HepG2 (cell line): ENCODE results near the gene CTCF. TPM values are rescaled to one million over a fixed set of nuclear protein-coding genes. Genes with fewer than 3 reads are reported as not detected.

ENCODE experiments used
- ATF7 ChIP-seq, 2 experiments: fragments of 450-650 bp in 1 of 2; sonication (generic) in 1 of 2; formaldehyde crosslinking in 1 of 2; IDR thresholded peaks; 2 replicates each; pipeline versions ENCODE4 v1.4.0 to v1.6.1; 2016 to 2020; ENCODE audit warnings: antibody characterized with exemption in 1 of 2, mild to moderate bottlenecking in 1 of 2, missing genetic modification reagents in 1 of 2
- SIN3B ChIP-seq: fragments of 150-350 bp; IDR thresholded peaks from 2 replicates; pipeline ENCODE4 v1.6.1; 2014; ENCODE audit warnings: low read length
- SOX13 ChIP-seq, 3 experiments: fragments of 450-650 bp in 1 of 3; sonication (generic) in 1 of 3; formaldehyde crosslinking in 1 of 3; IDR thresholded peaks in 2 of 3; conservative IDR thresholded peaks in 1 of 3; 2 replicates each; pipeline versions ENCODE4 v1.5.0 to v1.6.1; 2016 to 2020; ENCODE audit warnings: antibody characterized with exemption in 1 of 3, mild to moderate bottlenecking in 1 of 3, missing compliant biosample characterization in 1 of 3, missing genetic modification reagents in 1 of 3, moderate library complexity in 1 of 3
- ZNF160 ChIP-seq: sonication (generic); formaldehyde crosslinking; IDR thresholded peaks from 2 replicates; pipeline ENCODE4 v1.8.0; 2022; ENCODE audit warnings: mild to moderate bottlenecking, inconsistent platforms, missing genetic modification reagents
- ZNF24 ChIP-seq: fragments of 450-650 bp; IDR thresholded peaks from 2 replicates; pipeline ENCODE4 v1.6.1; 2017; ENCODE audit warnings: antibody characterized with exemption, mild to moderate bottlenecking
- ZNF768 ChIP-seq: sonication (generic); formaldehyde crosslinking; IDR thresholded peaks from 2 replicates; pipeline ENCODE4 v1.4.0; 2020; ENCODE audit warnings: missing genetic modification reagents
- polyA plus RNA-seq, 8 experiments: library from polyadenylated mRNA; depleted of rRNA in 3 of 8; stranded (reverse) in 7 of 8; unstranded in 1 of 8; fragments of >200 nt; fragmentation: Illumina TruSeq in 4 of 8; extraction: Trizol in 4 of 8; gene quantifications; 2 replicates each; pipeline versions ENCODE4 v1.2.1 to v1.2.3, GENCODE V29; 2011 to 2016; ENCODE audit warnings: low read depth in 4 of 8, missing spikeins in 1 of 8, mixed read lengths in 1 of 8; ENCODE audit not compliant: insufficient read depth in 1 of 8
- total RNA-seq, 5 experiments: library from RNA; depleted of rRNA; stranded (reverse); fragments of >200 nt; fragmentation: Illumina TruSeq; extraction: Trizol; gene quantifications; 2 replicates each; pipeline ENCODE4 v1.2.3, GENCODE V29; 2016; ENCODE audit warnings: low read depth in 1 of 5
- TF ChIP-seq, protein P1 (sequence below): sonication (generic); formaldehyde crosslinking; conservative IDR thresholded peaks from 2 replicates; pipeline ENCODE4 v1.8.0; 2022; ENCODE audit warnings: low read depth, missing genetic modification reagents
- TF ChIP-seq, protein P2 (sequence below): sonication (generic); formaldehyde crosslinking; IDR thresholded peaks from 2 replicates; pipeline ENCODE4 v1.5.0; 2020; ENCODE audit warnings: missing genetic modification reagents
- TF ChIP-seq, protein P3 (sequence below): sonication (generic); formaldehyde crosslinking; IDR thresholded peaks from 2 replicates; pipeline ENCODE4 v1.5.1; 2020; ENCODE audit warnings: mild to moderate bottlenecking, moderate library complexity, missing genetic modification reagents
- TF ChIP-seq, protein P4 (sequence below): sonication (generic); formaldehyde crosslinking; IDR thresholded peaks from 2 replicates; pipeline ENCODE4 v1.4.0; 2020; ENCODE audit warnings: mild to moderate bottlenecking, missing genetic modification reagents

Gene CTCF
- total and polyA plus RNA-seq, 2 of the 13 experiments (the other 11 are each of a cell fraction or from before 2014, with no cell fraction given) = 19.5 to 37.5 TPM

- TF ChIP-seq SIN3B (0 out of 2 replicates have a peak, but pooled peaks have one; percentile 3), SOX13 (IDR thresholded peaks at IDR 0.05) (no peak), SOX13 (CRISPR knock-in tag; conservative IDR thresholded peaks at IDR 0.05 in 1 of 2, IDR thresholded peaks at IDR 0.05 in 1 of 2) (no peak), ATF7 (IDR thresholded peaks at IDR 0.05) (no peak), ATF7 (CRISPR knock-in tag; IDR thresholded peaks at IDR 0.05) (no peak), ZNF24 (no peak), ZNF160 (CRISPR knock-in tag) (0 out of 2 replicates have a peak, but pooled peaks have one; percentile 8), ZNF768 (CRISPR knock-in tag) (no peak)
- TF ChIP-seq, protein P1, sequence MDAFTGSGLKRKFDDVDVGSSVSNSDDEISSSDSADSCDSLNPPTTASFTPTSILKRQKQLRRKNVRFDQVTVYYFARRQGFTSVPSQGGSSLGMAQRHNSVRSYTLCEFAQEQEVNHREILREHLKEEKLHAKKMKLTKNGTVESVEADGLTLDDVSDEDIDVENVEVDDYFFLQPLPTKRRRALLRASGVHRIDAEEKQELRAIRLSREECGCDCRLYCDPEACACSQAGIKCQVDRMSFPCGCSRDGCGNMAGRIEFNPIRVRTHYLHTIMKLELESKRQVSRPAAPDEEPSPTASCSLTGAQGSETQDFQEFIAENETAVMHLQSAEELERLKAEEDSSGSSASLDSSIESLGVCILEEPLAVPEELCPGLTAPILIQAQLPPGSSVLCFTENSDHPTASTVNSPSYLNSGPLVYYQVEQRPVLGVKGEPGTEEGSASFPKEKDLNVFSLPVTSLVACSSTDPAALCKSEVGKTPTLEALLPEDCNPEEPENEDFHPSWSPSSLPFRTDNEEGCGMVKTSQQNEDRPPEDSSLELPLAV (CRISPR knock-in tag) = 0 out of 2 replicates have a peak, but pooled peaks have one; percentile 74
- TF ChIP-seq, protein P2, sequence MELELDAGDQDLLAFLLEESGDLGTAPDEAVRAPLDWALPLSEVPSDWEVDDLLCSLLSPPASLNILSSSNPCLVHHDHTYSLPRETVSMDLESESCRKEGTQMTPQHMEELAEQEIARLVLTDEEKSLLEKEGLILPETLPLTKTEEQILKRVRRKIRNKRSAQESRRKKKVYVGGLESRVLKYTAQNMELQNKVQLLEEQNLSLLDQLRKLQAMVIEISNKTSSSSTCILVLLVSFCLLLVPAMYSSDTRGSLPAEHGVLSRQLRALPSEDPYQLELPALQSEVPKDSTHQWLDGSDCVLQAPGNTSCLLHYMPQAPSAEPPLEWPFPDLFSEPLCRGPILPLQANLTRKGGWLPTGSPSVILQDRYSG (CRISPR knock-in tag) = no peak
- TF ChIP-seq, protein P3, sequence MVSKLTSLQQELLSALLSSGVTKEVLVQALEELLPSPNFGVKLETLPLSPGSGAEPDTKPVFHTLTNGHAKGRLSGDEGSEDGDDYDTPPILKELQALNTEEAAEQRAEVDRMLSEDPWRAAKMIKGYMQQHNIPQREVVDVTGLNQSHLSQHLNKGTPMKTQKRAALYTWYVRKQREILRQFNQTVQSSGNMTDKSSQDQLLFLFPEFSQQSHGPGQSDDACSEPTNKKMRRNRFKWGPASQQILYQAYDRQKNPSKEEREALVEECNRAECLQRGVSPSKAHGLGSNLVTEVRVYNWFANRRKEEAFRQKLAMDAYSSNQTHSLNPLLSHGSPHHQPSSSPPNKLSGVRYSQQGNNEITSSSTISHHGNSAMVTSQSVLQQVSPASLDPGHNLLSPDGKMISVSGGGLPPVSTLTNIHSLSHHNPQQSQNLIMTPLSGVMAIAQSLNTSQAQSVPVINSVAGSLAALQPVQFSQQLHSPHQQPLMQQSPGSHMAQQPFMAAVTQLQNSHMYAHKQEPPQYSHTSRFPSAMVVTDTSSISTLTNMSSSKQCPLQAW (CRISPR knock-in tag) = no peak
- TF ChIP-seq, protein P4, sequence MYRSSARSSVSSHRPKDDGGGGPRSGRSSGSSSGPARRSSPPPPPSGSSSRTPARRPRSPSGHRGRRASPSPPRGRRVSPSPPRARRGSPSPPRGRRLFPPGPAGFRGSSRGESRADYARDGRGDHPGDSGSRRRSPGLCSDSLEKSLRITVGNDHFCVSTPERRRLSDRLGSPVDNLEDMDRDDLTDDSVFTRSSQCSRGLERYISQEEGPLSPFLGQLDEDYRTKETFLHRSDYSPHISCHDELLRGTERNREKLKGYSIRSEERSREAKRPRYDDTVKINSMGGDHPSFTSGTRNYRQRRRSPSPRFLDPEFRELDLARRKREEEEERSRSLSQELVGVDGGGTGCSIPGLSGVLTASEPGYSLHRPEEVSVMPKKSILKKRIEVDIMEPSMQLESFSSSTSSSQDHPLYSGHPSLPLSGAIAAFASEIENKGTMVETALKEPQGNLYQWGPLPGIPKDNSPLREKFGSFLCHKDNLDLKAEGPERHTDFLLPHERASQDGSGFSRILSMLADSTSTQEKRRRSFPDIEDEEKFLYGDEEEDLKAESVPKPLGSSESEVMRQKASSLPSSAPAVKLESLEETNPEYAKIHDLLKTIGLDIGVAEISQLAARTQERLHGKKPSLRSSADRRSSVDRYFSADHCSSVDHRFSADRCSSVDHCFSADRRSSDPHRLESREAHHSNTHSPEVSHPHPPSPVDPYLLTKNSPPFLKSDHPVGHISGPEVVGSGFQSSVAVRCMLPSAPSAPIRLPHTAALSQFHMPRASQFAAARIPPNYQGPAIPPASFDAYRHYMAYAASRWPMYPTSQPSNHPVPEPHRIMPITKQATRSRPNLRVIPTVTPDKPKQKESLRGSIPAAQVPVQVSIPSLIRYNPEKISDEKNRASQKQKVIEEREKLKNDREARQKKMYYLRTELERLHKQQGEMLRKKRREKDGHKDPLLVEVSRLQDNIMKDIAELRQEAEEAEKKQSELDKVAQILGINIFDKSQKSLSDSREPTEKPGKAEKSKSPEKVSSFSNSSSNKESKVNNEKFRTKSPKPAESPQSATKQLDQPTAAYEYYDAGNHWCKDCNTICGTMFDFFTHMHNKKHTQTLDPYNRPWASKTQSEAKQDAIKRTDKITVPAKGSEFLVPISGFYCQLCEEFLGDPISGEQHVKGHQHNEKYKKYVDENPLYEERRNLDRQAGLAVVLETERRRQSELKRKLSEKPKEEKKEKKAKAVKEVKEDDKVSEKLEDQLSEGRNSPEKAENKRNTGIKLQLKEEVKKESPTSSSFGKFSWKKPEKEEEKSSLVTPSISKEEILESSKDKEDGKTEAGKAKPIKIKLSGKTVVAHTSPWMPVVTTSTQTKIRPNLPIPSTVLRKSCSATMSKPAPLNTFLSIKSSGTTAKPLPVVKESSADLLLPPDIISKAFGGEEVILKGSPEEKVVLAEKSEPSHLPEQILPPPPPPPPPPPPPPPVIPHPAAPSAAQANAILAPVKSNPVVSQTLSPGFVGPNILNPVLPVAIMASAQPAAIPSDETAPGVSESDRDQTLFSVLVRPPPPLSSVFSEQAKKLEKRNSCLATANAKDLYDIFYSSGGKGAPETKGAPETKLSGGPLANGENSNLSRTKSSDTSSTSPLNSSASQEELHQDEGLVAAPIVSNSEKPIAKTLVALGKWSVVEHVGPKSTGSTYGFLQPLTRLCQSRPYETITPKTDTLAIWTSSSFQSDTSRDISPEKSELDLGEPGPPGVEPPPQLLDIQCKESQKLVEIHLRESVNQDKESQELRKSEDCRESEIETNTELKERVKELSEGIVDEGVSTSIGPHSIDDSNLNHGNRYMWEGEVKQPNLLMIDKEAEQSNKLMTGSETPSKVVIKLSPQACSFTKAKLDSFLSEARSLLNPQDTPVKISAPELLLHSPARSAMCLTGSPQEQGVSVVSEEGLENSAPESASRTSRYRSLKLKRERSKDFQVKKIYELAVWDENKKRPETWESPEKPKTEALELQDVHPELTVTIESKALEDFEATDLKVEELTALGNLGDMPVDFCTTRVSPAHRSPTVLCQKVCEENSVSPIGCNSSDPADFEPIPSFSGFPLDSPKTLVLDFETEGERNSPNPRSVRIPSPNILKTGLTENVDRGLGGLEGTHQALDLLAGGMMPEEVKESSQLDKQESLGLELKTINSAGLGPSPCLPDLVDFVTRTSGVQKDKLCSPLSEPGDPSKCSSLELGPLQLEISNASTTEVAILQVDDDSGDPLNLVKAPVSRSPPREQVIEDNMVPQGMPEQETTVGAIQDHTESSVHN = no peak
These were observed at the start of gene CTCF (continued) for GRCh38 chr16:67562526-67562917.
